Measurements from ENCODE around the gene DENND5B.
"Not testable (repeated sequence)": the region's sequence is repeated elsewhere in the genome, so short reads cannot be mapped to it uniquely, and the experiment has no call there.

Gene DENND5B

DNA sequence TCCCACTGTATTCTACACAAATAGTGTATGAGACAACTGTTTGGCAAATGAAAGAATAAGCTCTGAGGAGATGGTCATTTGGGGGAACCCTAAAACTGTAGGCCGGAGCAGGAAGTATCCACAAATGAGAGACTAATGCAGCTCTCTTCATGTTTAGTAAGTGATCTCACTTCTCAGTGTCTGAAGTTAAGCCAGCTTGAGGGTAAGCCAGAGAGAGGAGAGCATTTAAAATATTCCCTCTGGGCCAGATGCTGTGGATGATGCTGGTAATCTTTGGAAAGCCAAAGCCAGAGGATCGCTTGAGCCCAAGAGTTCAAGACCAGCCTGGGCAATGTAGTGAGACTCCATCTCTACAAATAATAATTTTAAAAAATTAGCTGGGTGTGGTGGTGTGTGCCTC is 134.4 kb downstream of the DENND5B start:
- DNase-seq: no peak

GRCh38 chr12:31444736-31445135 is 146.2 kb downstream of the DENND5B start:
- no peak for DNase-seq

DNA sequence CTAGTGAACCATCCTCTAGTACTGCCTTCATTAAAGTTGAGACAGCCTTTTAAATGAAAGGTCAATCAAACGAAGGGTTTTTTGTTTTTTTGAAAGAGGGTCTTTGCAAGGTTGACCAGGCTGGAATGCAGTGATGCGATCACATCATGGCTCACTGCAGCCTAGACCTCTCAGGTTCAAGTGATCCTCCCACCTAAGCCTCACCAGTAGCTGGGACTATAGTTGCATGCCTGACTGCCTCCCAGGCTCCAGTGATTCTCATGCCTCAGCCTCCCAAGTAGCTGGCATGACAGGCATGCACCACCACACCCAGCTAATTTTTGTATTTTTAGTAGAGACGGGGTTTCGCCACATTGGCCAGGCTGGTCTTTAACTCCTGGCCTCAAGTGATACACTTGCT is 150.3 kb downstream of the DENND5B start:
- no peak for DNase-seq

DNA sequence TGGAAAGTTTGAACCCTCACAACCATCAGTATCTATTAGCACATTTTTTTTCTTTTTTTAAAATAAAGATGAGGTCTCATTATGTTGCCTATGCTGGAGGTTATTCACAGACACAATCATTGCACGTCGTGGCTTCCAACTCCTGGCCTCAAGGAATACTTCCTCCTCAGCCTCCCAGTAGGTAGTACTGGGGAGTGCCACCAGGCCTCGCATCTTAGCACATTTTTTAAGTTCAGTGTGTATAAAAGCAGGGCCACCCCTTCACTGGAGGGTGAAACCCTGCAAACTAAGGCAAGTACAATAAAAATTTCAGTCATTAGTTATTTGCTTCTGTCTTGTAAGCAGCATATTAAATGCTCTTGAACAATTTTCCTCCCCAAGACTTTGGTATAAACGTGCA is 150.8 kb downstream of the DENND5B start:
- no peak for DNase-seq

DNA sequence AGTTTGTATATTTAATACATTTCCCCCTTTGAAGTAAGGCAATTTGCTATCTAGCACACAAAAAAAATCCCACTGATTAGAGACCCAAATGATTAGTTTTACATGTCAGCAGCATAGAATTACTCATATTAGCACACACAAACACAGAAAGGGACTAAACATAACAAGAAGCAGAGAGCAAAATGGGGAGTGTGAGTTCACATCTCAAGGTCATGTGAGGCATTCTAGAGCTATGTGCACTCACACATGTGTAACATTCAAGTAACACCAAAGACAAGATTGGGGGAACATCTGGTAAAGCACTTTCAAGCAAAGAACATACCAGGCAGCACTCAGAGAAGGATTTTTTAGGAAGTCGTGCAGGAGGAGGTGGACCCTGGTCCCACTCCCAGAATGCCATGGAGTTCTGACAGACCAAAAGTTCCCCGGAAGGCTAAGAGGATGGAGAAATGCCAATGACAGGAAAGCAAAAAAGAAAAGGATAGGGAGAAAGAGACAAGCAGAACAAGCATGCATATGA is 159.2 kb downstream of the DENND5B start:
- DNase-seq: no peak

GRCh38 chr12:31423405-31423804 is 167.5 kb downstream of the DENND5B start:
- no peak for DNase-seq

GRCh38 chr12:31412292-31412801 is 178.6 kb downstream of the DENND5B start:
- no peak for DNase-seq

GRCh38 chr12:31408763-31409162 is 182.2 kb downstream of the DENND5B start:
- no peak for DNase-seq

- DNase-seq: no peak
These were observed 183.4 kb downstream of the DENND5B start for GRCh38 chr12:31407562-31407961.

GRCh38 chr12:31406345-31406744 is 184.6 kb downstream of the DENND5B start:
- no peak for DNase-seq

DNA sequence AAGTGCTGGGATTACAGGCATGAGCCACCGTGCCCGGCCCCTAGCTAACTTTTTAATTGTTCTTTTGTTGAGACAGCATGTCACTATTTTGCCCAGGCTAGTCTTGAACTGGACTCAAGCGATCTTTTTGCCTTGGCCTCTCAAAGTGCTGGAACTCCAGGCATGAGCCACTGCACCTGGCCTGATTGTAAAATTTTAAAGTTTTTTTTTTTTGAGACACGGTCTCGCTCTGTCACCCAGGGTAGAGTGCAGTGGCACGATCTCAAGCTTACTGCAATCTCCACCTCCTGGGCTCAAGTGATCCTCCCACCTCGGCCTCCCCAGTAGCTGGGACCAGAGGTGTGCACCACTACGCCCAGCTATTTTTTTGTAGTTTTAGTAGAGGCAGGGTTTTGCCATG is 185.9 kb downstream of the DENND5B start:
- DNase-seq: no peak

DNA sequence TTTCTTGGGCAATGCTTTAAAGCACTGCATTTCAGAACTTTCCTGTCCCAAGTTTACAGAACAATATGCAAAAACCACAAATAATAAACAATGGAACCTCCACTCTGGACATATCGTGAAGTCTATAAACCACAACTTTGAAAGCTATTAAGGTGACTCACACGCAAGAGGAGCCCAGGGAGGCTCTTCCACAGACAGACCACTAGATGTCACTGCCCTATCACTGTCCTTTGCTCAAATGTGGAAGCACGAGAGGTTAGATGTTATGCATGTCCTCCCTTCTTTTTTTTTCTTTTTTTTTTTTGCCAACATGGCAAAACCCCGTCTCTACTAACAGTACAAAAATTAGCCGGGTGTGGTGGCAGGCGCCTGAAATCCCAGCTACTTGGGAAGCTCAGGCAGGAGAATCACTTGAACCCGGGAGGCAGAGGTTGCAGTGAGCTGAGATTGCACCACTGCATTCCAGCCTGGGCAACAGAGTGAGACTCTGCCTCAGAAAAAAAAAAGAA is 187.8 kb downstream of the DENND5B start:
- DNase-seq: peak; percentile 21

DNA sequence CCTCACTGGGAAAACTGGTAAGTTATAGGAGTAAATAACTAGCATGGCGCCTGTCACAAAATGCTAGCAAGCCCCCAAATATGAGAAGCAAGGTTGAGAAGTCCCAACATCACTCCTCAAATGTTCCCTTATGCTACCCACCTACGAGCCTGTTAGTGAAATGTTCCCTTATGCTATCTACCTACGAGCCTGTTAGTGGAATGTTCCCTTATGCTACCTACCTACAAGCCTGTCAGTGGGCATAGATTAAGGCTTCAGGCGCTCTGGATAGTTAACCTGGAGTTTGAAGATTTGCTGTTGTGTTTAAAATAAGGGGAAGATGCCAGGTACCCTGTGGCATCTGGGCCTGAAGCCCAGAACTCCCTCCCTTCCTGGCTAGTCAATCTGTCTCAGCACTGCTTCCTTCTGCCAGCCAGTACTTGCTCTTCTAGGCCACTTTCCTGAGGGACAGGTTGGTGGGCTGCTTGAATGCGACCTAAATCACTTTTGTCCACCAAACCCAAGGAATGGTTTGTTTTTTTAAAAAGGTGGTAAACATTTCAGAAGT is 197.9 kb downstream of the DENND5B start:
- DNase-seq: no peak

DNA sequence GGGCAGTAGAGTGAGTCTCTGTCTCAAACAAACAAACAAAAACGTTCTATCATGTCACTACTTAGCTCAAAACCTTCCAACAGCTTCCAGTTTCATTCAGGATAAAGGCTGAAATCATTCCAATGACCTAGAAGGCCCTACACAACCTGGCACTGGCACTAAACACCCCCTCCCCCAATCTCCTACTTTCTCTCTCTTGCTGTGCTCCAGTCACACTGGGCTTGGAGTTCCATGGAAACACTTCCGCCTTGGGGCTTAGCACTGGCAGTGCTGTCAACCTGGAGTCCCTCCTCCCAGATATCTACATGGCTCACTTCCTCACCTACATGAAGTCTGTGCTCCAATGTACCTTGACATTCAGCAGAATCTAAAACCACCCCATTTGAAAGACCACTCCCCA is 199.9 kb downstream of the DENND5B start:
- DNase-seq: no peak

- no peak for DNase-seq
These were observed 202.2 kb downstream of the DENND5B start for GRCh38 chr12:31388713-31389112.

GRCh38 chr12:31387466-31387865 is 203.5 kb downstream of the DENND5B start:
- no peak for DNase-seq

DNA sequence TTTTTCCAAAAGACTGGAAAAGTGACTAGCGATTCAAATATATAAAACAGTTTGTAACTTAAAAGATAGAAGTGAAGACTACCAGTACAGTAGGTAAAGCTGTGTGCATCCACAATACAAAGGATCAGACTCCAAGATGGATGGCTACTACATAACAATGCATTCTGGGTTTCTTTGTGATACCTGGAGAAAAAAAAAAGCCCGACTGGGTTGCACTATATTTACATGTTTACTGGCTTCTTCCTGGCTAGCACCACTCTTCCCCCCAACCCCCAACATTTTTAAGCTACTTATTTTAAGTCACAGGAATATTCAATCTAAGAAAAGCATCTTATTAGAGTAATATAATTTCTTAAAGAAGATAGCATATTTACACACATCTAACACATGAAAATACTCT is 203.9 kb downstream of the DENND5B start:
- DNase-seq: no peak

DNA sequence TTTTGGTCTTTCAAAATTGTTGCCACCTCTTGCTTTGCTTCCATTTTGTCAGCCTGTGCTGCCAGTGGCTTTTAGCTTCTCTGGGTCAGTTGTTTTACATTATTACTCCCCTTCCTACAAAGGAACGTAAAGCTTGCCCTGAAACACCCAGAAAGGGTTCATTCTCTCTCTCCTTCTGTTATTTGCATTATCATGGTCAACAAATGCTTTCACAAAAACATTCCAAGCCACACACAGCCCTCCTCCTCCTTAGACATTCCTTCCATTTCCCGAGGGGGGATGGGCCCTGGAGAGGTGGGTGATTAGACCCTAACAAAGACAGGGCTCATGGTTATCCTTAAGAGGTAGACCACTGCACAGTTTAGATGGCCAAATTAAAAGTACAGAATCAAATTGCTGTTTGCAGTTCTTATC is 204.6 kb downstream of the DENND5B start:
- no peak for DNase-seq

DNA sequence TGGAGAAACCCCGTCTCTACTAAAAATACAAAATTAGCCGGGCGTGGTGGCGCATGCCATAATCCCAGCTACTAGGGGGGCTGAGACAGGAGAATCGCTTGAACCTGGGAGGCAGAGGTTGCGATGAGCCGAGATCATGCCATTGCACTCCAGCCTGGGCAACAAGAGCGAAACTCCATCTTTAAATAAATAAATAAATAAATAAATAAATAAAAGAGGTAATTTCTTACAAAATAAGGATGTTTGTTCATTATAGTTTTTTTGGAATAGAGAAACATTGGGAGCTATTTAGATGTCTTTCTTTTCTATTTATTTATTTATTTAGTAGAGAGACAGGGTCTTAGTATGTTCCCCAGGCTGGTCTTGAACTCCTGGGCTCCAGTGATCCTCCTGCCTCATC is 213.7 kb downstream of the DENND5B start:
- not testable (repeated sequence) for DNase-seq

GRCh38 chr12:31375422-31375821 is 215.5 kb downstream of the DENND5B start:
- not testable (repeated sequence) for DNase-seq

GRCh38 chr12:31371256-31371620 is 219.7 kb downstream of the DENND5B start:
- DNase-seq: no peak

GRCh38 chr12:31370531-31371255 is 220.2 kb downstream of the DENND5B start:
- no peak for DNase-seq

DNA sequence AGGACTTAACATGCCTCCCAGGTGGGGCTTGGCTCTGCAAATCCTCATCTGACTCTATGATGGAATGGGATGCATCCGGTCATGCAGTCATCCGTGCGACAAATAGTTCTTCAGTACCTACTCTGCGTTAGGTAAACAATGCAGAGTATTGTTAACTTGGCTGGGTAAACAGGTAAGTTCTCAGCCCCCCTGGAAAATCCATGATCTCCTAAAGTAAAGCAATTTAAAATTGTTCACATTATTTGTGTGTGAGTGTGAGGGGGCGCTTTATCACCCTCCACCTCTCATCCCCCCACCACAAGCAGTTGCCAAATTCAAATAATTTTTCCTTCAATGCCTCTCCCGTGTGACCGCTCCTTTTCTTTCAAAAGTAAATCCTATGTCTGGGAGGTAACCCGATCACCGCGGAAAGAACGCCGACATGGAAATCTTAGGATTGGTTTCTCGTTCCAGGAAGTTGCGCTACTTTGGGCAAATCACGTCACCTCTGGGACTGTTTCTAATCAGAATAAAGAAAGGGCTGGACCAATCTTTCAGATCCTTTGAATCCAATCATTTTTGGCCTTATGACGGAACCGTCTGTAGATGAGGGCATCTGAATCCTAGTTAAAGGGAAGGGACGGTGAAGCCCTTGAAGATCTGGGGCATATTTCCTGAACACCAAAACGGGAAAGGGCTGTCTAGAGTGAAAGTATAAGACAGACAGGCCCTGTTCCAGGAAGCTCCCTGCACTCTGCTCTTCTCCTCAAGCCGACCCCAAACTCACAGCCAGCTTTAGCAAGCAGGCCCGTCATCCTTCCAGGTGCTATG is 221.0 kb downstream of the DENND5B start:
- no peak for DNase-seq

Measured in NK-92 treated with Interleukin-12 subunit alpha and Interleukin-12 subunit beta, amount 100 ng/mL, for 24 hours (cell line).